ENCODE measurements around the gene PCDHGA9.
"Not testable (repeated sequence)": the region's sequence is repeated elsewhere in the genome, so short reads cannot be mapped to it uniquely, and the experiment has no call there.

The PCDHGA9 gene

GRCh38 chr5:141402553-141403243 is at the start of gene PCDHGA9:
Gene PCDHGA9 (plus strand): TSS chr5:141402778. CDS start chr5:141402953, 175 bp downstream.
- DNase-seq (ENCODE audit: low read depth in 2 of 2) = no peak

DNA sequence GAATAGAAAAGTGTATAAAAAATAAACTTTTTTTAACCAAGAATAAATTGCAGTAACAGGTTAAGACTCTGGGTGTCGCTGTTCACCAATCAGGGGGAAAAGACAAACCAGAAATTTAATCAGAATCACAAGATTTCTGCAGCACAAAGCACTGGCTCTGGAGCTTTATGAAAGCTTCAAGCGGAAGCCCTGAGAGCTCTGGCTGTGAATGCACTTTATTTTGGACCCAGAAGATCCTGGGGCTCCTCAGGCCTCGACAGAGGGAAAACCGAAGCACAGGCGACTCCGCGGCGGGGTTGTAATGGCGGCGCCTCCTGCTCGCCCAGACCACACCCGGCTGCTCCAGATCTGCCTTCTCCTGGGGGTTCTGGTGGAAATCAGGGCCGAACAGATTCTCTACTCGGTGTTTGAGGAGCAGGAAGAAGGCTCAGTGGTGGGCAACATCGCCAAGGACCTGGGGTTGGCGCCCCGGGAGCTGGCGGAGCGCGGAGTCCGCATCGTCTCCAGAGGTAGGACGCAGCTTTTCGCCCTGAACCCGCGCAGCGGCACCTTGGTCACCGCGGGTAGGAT is 47.6 kb upstream of the PCDHGA9 start, which contains the start of gene PCDHGA4:
Gene PCDHGA4, plus strand, starts transcription at position 122 of the 570 bp plus-strand sequence. Its CDS starts 87 bp downstream, at position 209.
- DNase-seq (ENCODE audit: low read depth in 2 of 2) = no peak

- DNase-seq (ENCODE audit: low read depth in 2 of 2) = no peak
Measured at GRCh38 chr5:141355641-141356040, 46.9 kb upstream of the PCDHGA9 start.

GRCh38 chr5:141356133-141356532 is 46.4 kb upstream of the PCDHGA9 start:
- DNase-seq (ENCODE audit: low read depth in 2 of 2) = no peak

- DNase-seq (ENCODE audit: low read depth in 2 of 2) = no peak
Measured at GRCh38 chr5:141356950-141357349, 45.6 kb upstream of the PCDHGA9 start.

- no peak for DNase-seq (ENCODE audit: low read depth in 2 of 2)
Measured at GRCh38 chr5:141359790-141360426, 42.7 kb upstream of the PCDHGA9 start, which contains the start of gene PCDHGB2. Gene PCDHGB2 (plus strand): TSS chr5:141359994. CDS start chr5:141360136, 142 bp downstream.

DNA sequence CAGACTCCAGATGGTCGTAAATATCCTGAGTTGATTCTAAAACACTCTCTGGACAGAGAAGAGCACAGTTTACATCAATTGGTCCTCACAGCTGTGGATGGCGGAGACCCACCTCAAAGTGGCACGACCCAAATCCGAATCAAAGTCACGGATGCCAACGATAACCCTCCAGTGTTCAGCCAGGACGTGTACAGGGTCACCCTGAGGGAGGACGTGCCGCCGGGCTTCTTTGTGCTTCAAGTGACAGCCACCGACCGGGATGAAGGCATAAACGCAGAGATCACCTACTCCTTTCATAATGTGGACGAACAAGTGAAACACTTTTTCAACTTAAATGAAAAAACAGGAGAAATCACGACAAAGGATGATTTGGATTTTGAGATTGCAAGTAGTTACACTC is 41.9 kb upstream of the PCDHGA9 start:
- no peak for DNase-seq (ENCODE audit: low read depth in 2 of 2)

GRCh38 chr5:141362719-141363118 is 39.9 kb upstream of the PCDHGA9 start:
- DNase-seq (ENCODE audit: low read depth in 2 of 2) = no peak

GRCh38 chr5:141363952-141364660 is 38.5 kb upstream of the PCDHGA9 start, which contains the start of gene PCDHGA5:
Gene PCDHGA5 (plus strand): TSS chr5:141364162. CDS start chr5:141364331, 169 bp downstream.
- DNase-seq (ENCODE audit: low read depth in 2 of 2) = no peak

GRCh38 chr5:141366016-141366896 is 36.3 kb upstream of the PCDHGA9 start:
- no peak for DNase-seq (ENCODE audit: low read depth in 2 of 2)

- DNase-seq (ENCODE audit: low read depth in 2 of 2) = no peak
Measured at GRCh38 chr5:141369994-141370848, 32.4 kb upstream of the PCDHGA9 start, which contains the start of gene PCDHGB3. Gene PCDHGB3 (plus strand): TSS chr5:141370242. CDS start chr5:141370395, 153 bp downstream.

DNA sequence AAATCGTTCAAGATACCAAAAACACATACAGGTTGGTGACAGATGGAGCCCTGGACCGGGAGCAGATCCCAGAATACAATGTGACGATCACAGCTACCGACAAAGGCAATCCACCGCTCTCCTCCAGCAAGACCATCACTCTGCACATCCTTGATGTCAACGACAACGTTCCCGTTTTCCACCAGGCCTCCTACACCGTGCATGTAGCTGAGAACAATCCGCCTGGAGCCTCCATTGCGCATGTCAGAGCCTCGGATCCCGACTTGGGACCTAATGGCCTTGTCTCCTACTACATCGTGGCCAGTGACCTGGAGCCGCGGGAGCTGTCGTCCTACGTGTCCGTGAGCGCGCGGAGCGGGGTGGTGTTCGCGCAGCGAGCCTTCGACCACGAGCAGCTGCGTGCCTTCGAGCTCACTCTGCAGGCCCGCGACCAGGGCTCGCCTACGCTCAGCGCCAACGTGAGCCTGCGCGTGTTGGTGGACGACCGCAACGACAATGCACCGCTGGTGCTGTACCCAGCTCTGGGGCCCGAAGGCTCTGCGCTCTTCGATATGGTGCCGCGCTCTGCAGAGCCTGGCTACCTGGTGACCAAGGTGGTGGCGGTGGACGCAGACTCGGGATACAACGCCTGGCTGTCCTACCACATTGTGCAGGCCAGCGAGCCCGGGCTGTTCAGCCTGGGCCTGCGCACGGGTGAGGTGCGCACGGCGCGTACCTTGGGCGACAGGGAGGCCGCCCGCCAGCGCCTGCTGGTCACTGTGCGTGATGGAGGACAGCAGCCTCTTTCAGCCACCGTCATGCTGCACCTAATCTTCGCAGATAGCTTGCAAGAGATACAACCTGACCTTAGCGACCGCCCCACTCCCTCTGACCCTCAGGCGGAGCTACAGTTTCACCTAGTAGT is 30.8 kb upstream of the PCDHGA9 start:
- no peak for DNase-seq (ENCODE audit: low read depth in 2 of 2)

DNA sequence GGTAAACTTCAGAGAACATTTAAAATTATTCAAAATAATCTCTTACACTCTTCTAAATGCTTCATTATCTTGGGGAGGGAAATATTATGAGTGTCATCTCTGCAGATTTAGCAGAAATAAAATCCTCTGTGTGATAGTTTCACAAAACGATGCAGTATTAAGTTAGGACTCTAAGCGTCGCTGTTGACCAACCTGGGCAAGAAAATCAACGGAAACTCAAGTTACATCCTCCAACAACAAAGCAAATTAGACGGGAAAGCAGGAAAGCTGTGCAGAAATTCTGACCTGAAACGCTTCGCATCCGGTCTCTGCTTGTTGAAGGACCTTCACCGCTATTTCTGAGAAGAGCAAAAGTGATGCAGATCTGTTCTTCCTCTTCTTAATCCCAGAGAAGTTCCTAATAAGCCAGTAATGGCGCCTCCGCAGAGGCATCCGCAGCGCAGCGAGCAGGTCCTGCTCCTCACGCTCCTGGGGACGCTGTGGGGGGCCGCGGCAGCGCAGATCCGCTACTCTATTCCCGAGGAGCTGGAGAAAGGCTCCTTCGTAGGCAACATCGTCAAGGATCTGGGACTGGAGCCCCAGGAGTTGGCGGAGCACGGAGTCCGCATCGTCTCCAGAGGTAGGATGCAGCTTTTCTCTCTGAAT is 28.8 kb upstream of the PCDHGA9 start, which contains the start of gene PCDHGA6:
Gene PCDHGA6, plus strand, starts transcription at position 219 of the 645 bp plus-strand sequence. Its CDS starts 193 bp downstream, at position 412.
- no peak for DNase-seq (ENCODE audit: low read depth in 2 of 2)

DNA sequence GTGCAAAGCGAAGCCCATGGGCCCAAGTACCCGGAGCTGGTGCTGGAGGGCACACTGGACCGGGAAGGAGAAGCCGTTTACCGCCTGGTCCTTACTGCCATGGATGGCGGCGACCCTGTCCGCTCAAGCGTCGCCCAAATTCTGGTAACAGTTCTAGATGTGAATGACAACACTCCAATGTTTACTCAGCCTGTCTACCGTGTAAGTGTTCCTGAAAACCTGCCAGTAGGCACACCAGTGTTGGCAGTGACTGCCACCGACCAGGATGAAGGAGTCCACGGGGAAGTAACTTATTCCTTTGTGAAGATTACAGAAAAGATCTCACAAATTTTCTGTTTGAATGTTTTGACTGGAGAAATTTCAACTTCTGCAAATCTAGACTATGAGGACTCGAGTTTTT is 28.0 kb upstream of the PCDHGA9 start:
- DNase-seq (ENCODE audit: low read depth in 2 of 2) = no peak

DNA sequence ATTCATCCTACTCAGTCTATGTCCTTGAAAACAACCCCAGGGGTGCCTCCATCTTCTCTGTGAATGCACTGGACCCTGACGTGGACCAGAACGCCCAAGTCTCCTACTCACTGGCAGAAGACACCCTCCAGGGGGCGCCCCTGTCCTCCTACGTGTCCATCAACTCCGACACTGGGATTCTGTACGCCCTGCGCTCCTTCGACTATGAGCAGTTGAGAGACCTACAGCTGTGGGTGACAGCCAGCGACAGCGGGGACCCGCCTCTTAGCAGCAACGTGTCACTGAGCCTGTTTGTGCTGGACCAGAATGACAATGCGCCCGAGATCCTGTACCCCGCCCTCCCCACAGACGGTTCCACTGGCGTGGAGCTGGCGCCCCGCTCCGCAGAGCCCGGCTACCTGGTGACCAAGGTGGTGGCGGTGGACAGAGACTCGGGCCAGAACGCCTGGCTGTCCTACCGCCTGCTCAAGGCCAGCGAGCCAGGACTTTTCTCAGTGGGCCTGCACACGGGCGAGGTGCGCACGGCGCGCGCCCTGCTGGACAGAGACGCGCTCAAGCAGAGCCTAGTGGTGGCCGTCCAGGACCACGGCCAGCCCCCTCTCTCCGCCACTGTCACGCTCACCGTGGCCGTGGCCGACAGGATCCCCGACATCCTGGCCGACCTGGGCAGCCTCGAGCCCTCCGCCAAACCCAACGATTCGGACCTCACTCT is 27.0 kb upstream of the PCDHGA9 start:
- DNase-seq (ENCODE audit: low read depth in 2 of 2) = not testable (repeated sequence)

GRCh38 chr5:141382469-141383294 is 19.9 kb upstream of the PCDHGA9 start, which contains the start of gene PCDHGA7:
Gene PCDHGA7 (plus strand): TSS chr5:141382742. CDS start chr5:141382900, 158 bp downstream.
- DNase-seq (ENCODE audit: low read depth in 2 of 2) = no peak

DNA sequence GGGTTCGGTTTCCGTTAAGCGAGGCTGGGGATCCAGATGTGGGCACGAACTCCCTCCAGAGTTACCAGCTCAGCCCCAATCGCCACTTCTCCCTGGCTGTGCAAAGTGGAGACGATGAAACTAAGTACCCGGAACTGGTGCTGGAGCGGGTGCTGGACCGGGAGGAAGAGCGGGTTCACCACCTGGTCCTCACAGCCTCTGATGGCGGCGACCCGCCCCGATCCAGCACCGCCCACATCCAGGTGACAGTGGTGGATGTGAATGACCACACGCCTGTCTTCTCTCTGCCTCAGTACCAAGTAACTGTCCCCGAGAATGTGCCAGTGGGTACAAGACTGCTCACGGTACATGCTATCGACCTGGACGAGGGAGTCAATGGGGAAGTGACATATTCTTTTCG is 19.2 kb upstream of the PCDHGA9 start:
- DNase-seq (ENCODE audit: low read depth in 2 of 2) = no peak
